ENCODE results near the gene ASB16. TPM values are rescaled to one million over a fixed set of nuclear protein-coding genes. Genes with fewer than 3 reads are reported as not detected.
A peak's percentile ranks its signal among the peaks of the same experiment; 100 is the strongest.

Gene ASB16
- polyA plus RNA-seq, 3 donors = 1.2 to 1.8 (median 1.6) TPM

DNA sequence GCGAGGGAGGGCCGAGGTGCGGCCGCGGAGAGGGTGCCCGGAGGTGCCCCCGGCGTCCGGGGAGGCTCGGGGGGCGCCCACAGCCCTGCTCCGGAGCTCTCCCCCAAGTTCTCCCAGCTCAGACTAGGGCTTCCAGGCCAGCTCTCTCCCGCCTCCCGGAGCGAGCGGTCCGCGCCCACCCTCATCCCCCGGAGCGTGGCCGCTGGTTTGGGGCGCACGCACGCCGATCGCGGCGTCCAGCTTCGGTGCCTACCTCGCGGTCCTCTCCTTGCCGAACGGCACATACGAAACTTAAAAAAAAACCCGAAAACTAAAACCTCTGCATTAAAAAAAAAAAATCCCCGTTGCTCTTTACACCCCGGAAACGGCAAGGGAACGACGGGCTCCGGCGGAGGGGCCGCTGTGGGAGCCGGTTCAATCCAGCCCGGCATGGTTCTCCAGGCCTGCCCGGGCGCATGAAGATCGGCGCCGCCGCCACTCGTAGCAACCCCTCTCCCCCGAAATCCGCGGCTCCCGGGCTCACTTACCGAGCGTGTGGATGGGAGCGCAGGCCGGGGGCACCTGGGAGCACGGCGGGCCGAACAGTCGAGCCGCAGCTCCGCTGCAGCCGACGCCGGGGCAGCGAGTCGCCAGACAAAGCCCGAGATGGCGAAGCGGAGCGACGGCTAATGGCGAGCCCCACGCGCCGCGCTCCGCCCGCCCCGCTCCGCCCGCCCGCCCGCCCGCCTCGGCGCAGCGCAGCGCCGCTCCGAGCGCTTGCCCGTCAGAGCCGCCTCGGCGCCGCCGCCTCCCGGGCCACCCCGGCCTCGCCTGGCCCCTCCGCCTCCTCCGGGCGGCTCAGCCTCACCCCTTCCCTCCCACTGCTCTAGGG, 49.9 kb downstream of the ASB16 start:
- DNase-seq (ENCODE audit: low read depth in 3 of 3, low spot score in 2 of 3) = peak in 1 of 3 donors; percentile 36

DNA sequence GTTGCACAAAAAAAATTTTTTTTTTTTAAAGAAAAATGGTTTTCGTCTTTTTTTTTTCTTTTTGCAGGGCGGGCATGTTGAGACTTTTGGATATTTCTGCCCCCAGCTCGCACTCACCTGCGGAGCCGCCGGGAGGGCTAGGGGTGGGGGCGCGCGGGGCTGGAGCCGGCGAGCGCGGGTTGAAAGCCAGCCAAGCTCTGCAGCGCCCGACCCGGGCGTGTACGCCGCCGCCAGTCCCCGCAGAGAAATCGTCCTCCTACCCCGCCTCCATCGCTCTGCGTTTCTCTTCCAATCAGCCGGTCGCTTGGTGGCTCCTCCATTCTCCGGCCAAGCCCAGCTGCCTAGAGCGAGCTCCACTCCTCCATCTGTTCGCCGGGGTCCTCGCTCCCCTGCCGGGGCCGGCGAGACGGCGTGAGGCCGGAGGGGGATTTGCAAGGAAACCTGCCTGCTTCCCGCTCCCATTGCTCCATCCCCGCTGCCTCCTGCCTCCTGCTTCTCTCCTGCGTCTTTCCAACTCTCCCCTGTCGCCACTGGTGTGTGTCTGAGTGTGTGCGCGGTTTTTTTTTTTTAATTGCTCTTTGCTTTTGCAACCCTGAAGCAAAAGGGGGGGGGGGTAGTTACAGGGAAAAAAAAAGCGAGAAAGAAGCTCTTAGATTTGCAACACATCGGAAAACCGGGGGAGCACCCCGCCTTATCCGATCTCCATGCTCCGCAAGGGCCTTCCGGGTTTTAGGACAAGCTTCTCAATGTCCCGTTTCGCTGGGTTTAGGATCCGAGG, 50.8 kb downstream of the ASB16 start:
- DNase-seq (ENCODE audit: low read depth in 3 of 3, low spot score in 2 of 3) = peak in 1 of 3 donors; percentile 56

GRCh38 chr17:44221862-44222111, 51.3 kb downstream of the ASB16 start:
- DNase-seq (ENCODE audit: low read depth in 3 of 3, low spot score in 2 of 3) = no peak

GRCh38 chr17:44222112-44222869, 51.8 kb downstream of the ASB16 start:
- peak in 1 of 3 donors; percentile 48 for DNase-seq (ENCODE audit: low read depth in 3 of 3, low spot score in 2 of 3)

DNA sequence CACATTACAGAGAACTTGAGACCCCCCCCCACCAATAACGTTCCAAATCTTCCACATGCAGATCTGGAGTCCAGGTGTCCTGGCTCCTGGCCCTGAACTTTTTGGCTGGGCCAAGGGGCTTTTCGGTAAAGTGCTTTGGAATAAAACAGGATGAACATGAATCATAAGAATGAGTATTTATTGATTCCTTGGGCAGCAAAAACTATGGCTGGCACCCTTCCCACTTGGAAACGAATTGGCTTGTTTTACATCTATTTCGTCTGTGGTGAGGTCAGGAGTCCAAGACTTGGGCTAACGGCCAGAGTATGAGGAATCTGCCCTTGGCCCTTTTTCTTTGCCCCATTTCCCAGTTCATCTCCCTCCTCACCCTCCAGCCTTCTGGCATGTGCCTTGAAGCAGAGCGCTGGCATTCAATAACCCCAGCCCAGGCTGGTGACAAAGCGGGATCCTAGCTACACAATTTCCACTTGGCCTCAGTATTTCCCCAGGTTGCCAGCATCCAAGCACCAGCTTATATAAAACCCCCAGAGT, 53.1 kb downstream of the ASB16 start:
- no peak for DNase-seq (ENCODE audit: low read depth in 3 of 3, low spot score in 2 of 3)

Other genes starting within 250 kb of the ASB16 start
- gene PPY, start 228.2 kb upstream of the ASB16 start, polyA plus RNA-seq (ENCODE audit: insufficient read length in 3 of 3) = under 1 TPM in 1 of 3 donors, not detected in 2; 0.60 TPM
- under 1 TPM in 2 of 3 donors, not detected in 1; 0.26 to 0.28 TPM for gene PYY, start 216.8 kb upstream of the ASB16 start, polyA plus RNA-seq (ENCODE audit: insufficient read length in 3 of 3)
- 1 to 10 TPM; 2.2 to 3.2 (median 3.0) TPM for gene NAGS, start 166.1 kb upstream of the ASB16 start, polyA plus RNA-seq (ENCODE audit: insufficient read length in 3 of 3)
- 10 to 100 TPM; 38.7 to 40.4 (median 40.0) TPM for gene TMEM101, start 155.7 kb upstream of the ASB16 start, polyA plus RNA-seq (ENCODE audit: insufficient read length in 3 of 3)
- 10 to 100 TPM; 40.5 to 44.3 (median 41.0) TPM for gene LSM12, start 104.0 kb upstream of the ASB16 start, polyA plus RNA-seq (ENCODE audit: insufficient read length in 3 of 3)
- 10 to 100 TPM; 69.5 to 78.6 (median 76.1) TPM for gene G6PC3, start 100.0 kb upstream of the ASB16 start, polyA plus RNA-seq (ENCODE audit: insufficient read length in 3 of 3)
- 10 to 100 TPM; 41.9 to 54.6 (median 43.4) TPM for gene HDAC5, start 47.1 kb upstream of the ASB16 start, polyA plus RNA-seq (ENCODE audit: insufficient read length in 3 of 3)
- gene HROB, start 28.8 kb upstream of the ASB16 start, polyA plus RNA-seq (ENCODE audit: insufficient read length in 3 of 3) = 1 to 10 TPM; 3.7 to 4.1 (median 3.7) TPM
- gene TMUB2, start 16.3 kb downstream of the ASB16 start, polyA plus RNA-seq (ENCODE audit: insufficient read length in 3 of 3) = 10 to 100 TPM; 39.0 to 43.6 (median 42.9) TPM
- 10 to 100 TPM; 55.6 to 63.8 (median 63.0) TPM for gene ATXN7L3, start 29.2 kb downstream of the ASB16 start, polyA plus RNA-seq (ENCODE audit: insufficient read length in 3 of 3)
- 100 to 1,000 TPM; 123 to 125 (median 124) TPM for gene UBTF, start 49.0 kb downstream of the ASB16 start, polyA plus RNA-seq (ENCODE audit: insufficient read length in 3 of 3)
- 10 to 100 TPM in 2 of 3 donors, 1 to 10 TPM in 1; 8.9 to 13.4 (median 10.3) TPM for gene SLC4A1, start 97.4 kb downstream of the ASB16 start, polyA plus RNA-seq (ENCODE audit: insufficient read length in 3 of 3)
- 1 to 10 TPM; 1.2 to 2.3 (median 1.4) TPM for gene RUNDC3A, start 137.9 kb downstream of the ASB16 start, polyA plus RNA-seq (ENCODE audit: insufficient read length in 3 of 3)
- 10 to 100 TPM; 82.5 to 88.4 (median 85.4) TPM for gene SLC25A39, start 154.1 kb downstream of the ASB16 start, polyA plus RNA-seq (ENCODE audit: insufficient read length in 3 of 3)
- gene GRN, start 174.6 kb downstream of the ASB16 start, polyA plus RNA-seq (ENCODE audit: insufficient read length in 3 of 3) = 100 to 1,000 TPM; 209 to 258 (median 221) TPM
- gene FAM171A2, start 193.1 kb downstream of the ASB16 start, polyA plus RNA-seq (ENCODE audit: insufficient read length in 3 of 3) = 10 to 100 TPM; 24.5 to 34.8 (median 27.4) TPM
- 1 to 10 TPM; 4.7 to 8.7 (median 4.8) TPM for gene ITGA2B, start 218.9 kb downstream of the ASB16 start, polyA plus RNA-seq (ENCODE audit: insufficient read length in 3 of 3)